ENCODE data around the gene EXOC4.

DNA sequence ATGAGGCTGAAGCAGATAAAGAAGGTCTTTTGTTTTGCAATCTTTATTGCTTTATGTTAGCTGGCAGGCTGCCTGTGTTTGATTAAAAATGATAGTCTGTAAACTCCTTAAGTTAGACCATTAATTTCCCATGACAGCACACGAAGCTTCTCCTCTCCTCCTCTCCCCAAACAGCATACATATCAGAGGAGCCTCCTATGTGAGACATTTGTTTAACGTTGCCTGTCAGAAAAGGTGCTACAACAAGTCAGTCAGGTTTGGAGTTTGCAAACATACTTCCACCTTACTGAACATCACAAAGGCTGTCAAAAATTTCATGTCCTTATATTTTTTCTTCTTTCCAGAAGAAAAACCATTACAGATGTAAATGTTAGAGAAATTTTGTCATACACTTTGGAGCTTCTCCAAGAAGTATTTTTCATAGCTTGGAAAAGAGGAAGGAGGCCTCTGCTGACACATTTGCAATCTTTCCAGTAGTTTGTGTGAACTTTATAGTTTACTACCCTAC is 393.1 kb downstream of the EXOC4 start:
- TF ChIP-seq, protein P1, sequence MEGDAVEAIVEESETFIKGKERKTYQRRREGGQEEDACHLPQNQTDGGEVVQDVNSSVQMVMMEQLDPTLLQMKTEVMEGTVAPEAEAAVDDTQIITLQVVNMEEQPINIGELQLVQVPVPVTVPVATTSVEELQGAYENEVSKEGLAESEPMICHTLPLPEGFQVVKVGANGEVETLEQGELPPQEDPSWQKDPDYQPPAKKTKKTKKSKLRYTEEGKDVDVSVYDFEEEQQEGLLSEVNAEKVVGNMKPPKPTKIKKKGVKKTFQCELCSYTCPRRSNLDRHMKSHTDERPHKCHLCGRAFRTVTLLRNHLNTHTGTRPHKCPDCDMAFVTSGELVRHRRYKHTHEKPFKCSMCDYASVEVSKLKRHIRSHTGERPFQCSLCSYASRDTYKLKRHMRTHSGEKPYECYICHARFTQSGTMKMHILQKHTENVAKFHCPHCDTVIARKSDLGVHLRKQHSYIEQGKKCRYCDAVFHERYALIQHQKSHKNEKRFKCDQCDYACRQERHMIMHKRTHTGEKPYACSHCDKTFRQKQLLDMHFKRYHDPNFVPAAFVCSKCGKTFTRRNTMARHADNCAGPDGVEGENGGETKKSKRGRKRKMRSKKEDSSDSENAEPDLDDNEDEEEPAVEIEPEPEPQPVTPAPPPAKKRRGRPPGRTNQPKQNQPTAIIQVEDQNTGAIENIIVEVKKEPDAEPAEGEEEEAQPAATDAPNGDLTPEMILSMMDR (IDR thresholded peaks at IDR 0.05 in 4 of 5, conservative IDR thresholded peaks at IDR 0.05 in 1 of 5), result no peak
- TF ChIP-seq POLR2A (IDR thresholded peaks at IDR 0.05), result no peak

All from gastrocnemius medialis (tissue), 4 donors.